IMR-90 (cell line): ENCODE measurements around the gene SLC35F3. TPM values are rescaled to one million over a fixed set of nuclear protein-coding genes. Genes with fewer than 3 reads are reported as not detected.

Experiments
- ATAC-seq: fragments of 200-7000 bp; cut with Tn5 transposase; 2 replicates; pipeline ENCODE4 v1.9.1; 2020; ENCODE audit warnings: low read depth, mild to moderate bottlenecking, moderate library complexity
- BruUV-seq: library from RNA; stranded (reverse); fragments of 400-500 nt; replicated peaks from 2 replicates; lab custom pipeline; 2021; lab: Mats Ljungman, UMichigan
- CTCF ChIA-PET: fragments of 300-600 bp; formaldehyde crosslinking; extraction: SDS; loops from one replicate; lab custom pipeline; 2021; ENCODE audit warnings: antibody characterized with exemption; lab: Yijun Ruan, JAX
- POLR2A ChIA-PET: fragments of 300-600 bp; sonication (Branson Sonifier 250); formaldehyde crosslinking; loops from one replicate; lab custom pipeline; 2022; ENCODE audit warnings: antibody characterized with exemption; ENCODE audit not compliant: unreplicated experiment; lab: Charles Lee
- DNase-seq: peaks from one replicate; pipeline ENCODE4 v3.0.0; 2013
- H2AFZ ChIP-seq: replicated peaks from 2 replicates; pipeline ENCODE3; 2013; ENCODE audit warnings: low read length, mild to moderate bottlenecking; ENCODE audit not compliant: poor library complexity
- H2AK5ac ChIP-seq: 2 replicates; pipeline ENCODE4 v1.6.1; 2013; ENCODE audit warnings: low read depth, low read length, inconsistent platforms
- H2AK9ac ChIP-seq: replicated peaks from 2 replicates; pipeline ENCODE3; 2013; ENCODE audit warnings: mild to moderate bottlenecking, low read depth, low read length, moderate library complexity; ENCODE audit not compliant: poor library complexity
- H2BK120ac ChIP-seq: 2 replicates; pipeline ENCODE4 v1.6.1; 2013; ENCODE audit warnings: low read depth, low read length, inconsistent platforms
- H2BK15ac ChIP-seq: 3 replicates; pipeline ENCODE4 v1.6.1; 2013; ENCODE audit warnings: low read depth, low read length, inconsistent platforms
- H2BK20ac ChIP-seq: 2 replicates; pipeline ENCODE4 v1.6.1; 2013; ENCODE audit warnings: low read depth, mild to moderate bottlenecking, inconsistent platforms, low read length, moderate library complexity
- H2BK5ac ChIP-seq: 2 replicates; pipeline ENCODE4 v1.6.1; 2013; ENCODE audit warnings: mild to moderate bottlenecking, low read depth, low read length, inconsistent platforms; ENCODE audit not compliant: poor library complexity, severe bottlenecking
- H3K14ac ChIP-seq: replicated peaks from 2 replicates; pipeline ENCODE4 v1.6.1; 2013; ENCODE audit warnings: low read depth, low read length, inconsistent platforms
- H3K18ac ChIP-seq: 2 replicates; pipeline ENCODE4 v1.6.1; 2013; ENCODE audit warnings: low read depth, low read length, control low read depth
- H3K23ac ChIP-seq: 2 replicates; pipeline ENCODE4 v1.6.1; 2013; ENCODE audit warnings: low read depth, low read length, inconsistent platforms
- H3K27ac ChIP-seq: 2 replicates; pipeline ENCODE4 v1.5.1; 2013; ENCODE audit warnings: mild to moderate bottlenecking, control low read depth, low read length; ENCODE audit not compliant: insufficient read depth
- H3K27me3 ChIP-seq: 2 replicates; pipeline ENCODE4 v1.6.1; 2013; ENCODE audit warnings: low read length; ENCODE audit not compliant: control insufficient read depth, insufficient read depth
- H3K36me3 ChIP-seq: 2 replicates; pipeline ENCODE4 v1.6.1; 2013; ENCODE audit warnings: low read length, mixed read lengths; ENCODE audit not compliant: control insufficient read depth, insufficient read depth
- H3K4ac ChIP-seq: 2 replicates; pipeline ENCODE4 v1.6.1; 2013; ENCODE audit warnings: low read depth, low read length, inconsistent platforms
- H3K4me1 ChIP-seq: 2 replicates; pipeline ENCODE4 v1.6.1; 2013; ENCODE audit warnings: low read length, mixed read lengths; ENCODE audit not compliant: control insufficient read depth, insufficient read depth
- H3K4me2 ChIP-seq: 2 replicates; pipeline ENCODE4 v1.6.1; 2013; ENCODE audit warnings: low read depth, mild to moderate bottlenecking, control low read depth, low read length, moderate library complexity
- H3K4me3 ChIP-seq: 2 replicates; pipeline ENCODE4 v1.5.1; 2013; ENCODE audit warnings: low read depth, mild to moderate bottlenecking, control low read depth, low read length, moderate library complexity; ENCODE audit not compliant: insufficient read depth
- H3K56ac ChIP-seq: 2 replicates; pipeline ENCODE4 v1.6.1; 2013; ENCODE audit warnings: low read length, inconsistent platforms; ENCODE audit not compliant: insufficient read depth; ENCODE audit errors: extremely low read depth
- H3K79me1 ChIP-seq, 2 experiments: 2 replicates each; pipeline ENCODE4 v1.6.1; 2013; ENCODE audit warnings: low read length in 2 of 2, inconsistent platforms in 1 of 2, low read depth in 1 of 2
- H3K9ac ChIP-seq: 2 replicates; pipeline ENCODE4 v1.6.1; 2013; ENCODE audit warnings: low read depth, low read length, control low read depth
- H3K9me1 ChIP-seq: 2 replicates; pipeline ENCODE4 v1.6.1; 2013; ENCODE audit warnings: low read length, inconsistent platforms; ENCODE audit not compliant: insufficient read depth
- H3K9me3 ChIP-seq: 2 replicates; pipeline ENCODE4 v1.6.1; 2013; ENCODE audit warnings: low read length; ENCODE audit not compliant: control insufficient read depth, insufficient read depth
- H4K20me1 ChIP-seq: 2 replicates; pipeline ENCODE4 v1.6.1; 2013; ENCODE audit warnings: low read length, inconsistent platforms; ENCODE audit not compliant: insufficient read depth
- H4K5ac ChIP-seq: 2 replicates; pipeline ENCODE4 v1.6.1; 2013; ENCODE audit warnings: mild to moderate bottlenecking, low read depth, low read length, control low read depth
- H4K8ac ChIP-seq, 2 experiments: 2 replicates each; pipeline ENCODE4 v1.6.1; 2013; ENCODE audit warnings: low read depth in 2 of 2, low read length in 2 of 2, control low read depth in 1 of 2, inconsistent platforms in 1 of 2
- H4K91ac ChIP-seq: 2 replicates; pipeline ENCODE4 v1.6.1; 2013; ENCODE audit warnings: low read depth, low read length, inconsistent platforms; ENCODE audit not compliant: insufficient read depth
- BHLHE40 ChIP-seq: fragments of 150-350 bp; IDR thresholded peaks from 2 replicates; pipeline ENCODE4 v1.6.1; 2016; ENCODE audit warnings: mild to moderate bottlenecking, low read depth, low read length
- CHD1 ChIP-seq: IDR thresholded peaks from 2 replicates; pipeline ENCODE4 v1.6.1; 2012; ENCODE audit warnings: low read depth, low read length, improper control_type of control experiment
- CTCF ChIP-seq: conservative IDR thresholded peaks from 2 replicates; pipeline ENCODE4 v1.5.1; 2012; ENCODE audit warnings: mild to moderate bottlenecking, low read depth, low read length, improper control_type of control experiment
- ELK1 ChIP-seq: fragments of 150-350 bp; IDR thresholded peaks from 2 replicates; pipeline ENCODE4 v1.6.1; 2016; ENCODE audit warnings: low read depth, mild to moderate bottlenecking, low read length, moderate library complexity, borderline replicate concordance
- MAZ ChIP-seq: IDR thresholded peaks from 2 replicates; pipeline ENCODE4 v1.6.1; 2012; ENCODE audit warnings: low read depth, mild to moderate bottlenecking, low read length, improper control_type of control experiment, moderate library complexity, borderline replicate concordance
- MXI1 ChIP-seq: IDR thresholded peaks from 2 replicates; pipeline ENCODE4 v1.6.1; 2012; ENCODE audit warnings: low read depth, mild to moderate bottlenecking, low read length, moderate library complexity, borderline replicate concordance
- NFE2L2 ChIP-seq: fragments of 150-350 bp; IDR thresholded peaks from 2 replicates; pipeline ENCODE4 v1.6.1; 2016; ENCODE audit warnings: low read depth, mild to moderate bottlenecking, low read length
- RAD21 ChIP-seq: IDR thresholded peaks from 2 replicates; pipeline ENCODE4 v1.6.1; 2012; ENCODE audit warnings: low read length, improper control_type of control experiment
- RCOR1 ChIP-seq: IDR thresholded peaks from 2 replicates; pipeline ENCODE4 v1.6.1; 2012; ENCODE audit warnings: mild to moderate bottlenecking, low read length, improper control_type of control experiment; ENCODE audit not compliant: insufficient replicate concordance
- RFX5 ChIP-seq: IDR thresholded peaks from 2 replicates; pipeline ENCODE4 v1.8.0; 2012; ENCODE audit warnings: low read depth, mild to moderate bottlenecking, low read length, moderate library complexity
- USF2 ChIP-seq: fragments of 150-350 bp; IDR thresholded peaks from 2 replicates; pipeline ENCODE4 v1.6.1; 2017; ENCODE audit warnings: mild to moderate bottlenecking, antibody characterized with exemption, low read length, low read depth
- WGBS, 2 experiments: methylation state at CpG; one replicate each; pipeline versions ENCODE4 v1.1.5 to v1.1.7; 2013; ENCODE audit warnings: missing lambda C conversion rate in 2 of 2; ENCODE audit not compliant: insufficient read length in 1 of 2; ENCODE audit errors: extremely low coverage in 2 of 2; 5-methylcytosine and 5-hydroxymethylcytosine counted together
- dilution Hi-C: fragments of 300-500 bp; cut with HindIII; formaldehyde crosslinking; loops from one replicate; pipeline ENCODE4 v1.14.3; 2018; ENCODE audit warnings: low sequenced_read_pairs; ENCODE audit not compliant: unreplicated experiment
- in situ Hi-C: fragments of 300-500 bp; cut with MboI; formaldehyde crosslinking; loops from 3 replicates; pipeline ENCODE4 v1.14.3; 2019; ENCODE audit warnings: low sequenced_read_pairs, inconsistent platforms, mixed read lengths
- intact Hi-C: fragments of 100-400 bp; cut with micrococcal nuclease; formaldehyde crosslinking; loops from 2 replicates; pipeline ENCODE4 v1.10.0; 2022
- polyA plus RNA-seq, 3 experiments: library from polyadenylated mRNA; depleted of rRNA; stranded (reverse); fragments of >200 nt; gene quantifications; 2 replicates each; pipeline ENCODE4 v1.2.3, GENCODE V29; 2012; ENCODE audit warnings: low replicate concordance in 1 of 3
- total RNA-seq: library from RNA; depleted of rRNA; stranded (reverse); fragments of >200 nt; gene quantifications from 2 replicates; pipeline ENCODE4 v1.2.3, GENCODE V29; 2012

Gene SLC35F3
- total and polyA plus RNA-seq, 2 of the 4 experiments (the other 2 are of a cell fraction), result under 0.01 to 0.17 TPM

- Histone ChIP-seq H3K4me2 (no peak overlapping the region), H4K91ac (no peak overlapping the region), H3K4ac (no peak overlapping the region), H2BK5ac (no peak overlapping the region), H2BK120ac (no peak overlapping the region), H3K9me3 (no peaks in the 10 kb centered on the region), H2BK20ac (no peak overlapping the region), H2AK5ac (no peak overlapping the region), H2AFZ (no peak overlapping the region), H3K4me1 (no peaks in the 10 kb centered on the region), H3K23ac (no peak overlapping the region), H3K56ac (no peak overlapping the region), H3K14ac (no peak overlapping the region), H3K27me3 (peaks cover 3% of the 10 kb centered on the region; the same call in 1 of the 2 replicates), H4K8ac (no peak overlapping the region), H3K4me3 (no peak overlapping the region), H3K27ac (no peak overlapping the region), H2AK9ac (no peak overlapping the region), H3K79me1 (no peaks in the 10 kb centered on the region), H3K9ac (no peak overlapping the region), H4K20me1 (no peaks in the 10 kb centered on the region), H3K18ac (no peak overlapping the region), H2BK15ac (no peak overlapping the region), H4K5ac (no peak overlapping the region), H3K36me3 (no peaks in the 10 kb centered on the region), H3K9me1 (no peaks in the 10 kb centered on the region)
- ChIA-PET CTCF (no interaction called here), POLR2A (no interaction called here)
- TF ChIP-seq BHLHE40 (no peak), NFE2L2 (no peak), ELK1 (no peak), RFX5 (no peak), USF2 (no peak), MXI1 (no peak), MAZ (no peak), CHD1 (no peak), RAD21 (no peak), CTCF (no peak), RCOR1 (no peak)
- ATAC-seq (no peak), DNase-seq (no peak)
- no TSS peak for BruUV-seq
- in situ Hi-C loops (no loop called here), dilution Hi-C loops (no loop called here), intact Hi-C loops (no loop called here)
- 26% methylated on average over 2 of the region's 6 CpGs; no CpG with 5 or more reads in 1 of the 2 experiments for WGBS, 2 experiments
Measured at GRCh38 chr1:234163267-234163919, 258.9 kb downstream of the SLC35F3 start.
